ENCODE results near the gene TPP2. TPM values are rescaled to one million over a fixed set of nuclear protein-coding genes. Genes with fewer than 3 reads are reported as not detected.

TPP2 gene
- total and polyA plus RNA-seq, 9 of the 15 experiments (the other 6 are each of a cell fraction or from before 2014, with no cell fraction given), result 18.8 to 87.7 (median 55.9) TPM

GRCh38 chr13:102606537-102607309, 9.9 kb downstream of the TPP2 start:
- Histone ChIP-seq H3K27ac (ENCODE audit: extremely low read depth, low read depth, low read length) (peak overlapping the region; percentile 72; the same call in 2 of the 3 replicates), H3K79me2 (ENCODE audit: control insufficient read depth, insufficient read depth, low read length) (peaks cover 93% of the 10 kb centered on the region), H4K20me1 (replicated peaks; ENCODE audit: control insufficient read depth, insufficient read depth, low read length) (peaks cover 15% of the 10 kb centered on the region; the same call in 1 of the 2 replicates), H3K27me3 (ENCODE audit: control insufficient read depth in 2 of 2, insufficient read depth in 2 of 2, low read length in 2 of 2) (no peaks in the 10 kb centered on the region), H3K9me1 (ENCODE audit: control insufficient read depth, insufficient read depth, low read length) (peaks cover 3% of the 10 kb centered on the region), H3K9me3 (replicated peaks; ENCODE audit: control insufficient read depth, insufficient read depth, low read depth, low read length) (no peaks in the 10 kb centered on the region), H3K9ac (ENCODE audit: insufficient read depth in 1 of 2, low read depth in 2 of 2, low read length in 2 of 2) (peak overlapping the region in 1 of 2 experiments; percentile 30; a peak in 2 of 4 replicates), H2AFZ (ENCODE audit: low read depth, low read length) (no peak overlapping the region), H3K4me3 (no peak overlapping the region), H3K36me3 (ENCODE audit: control insufficient read depth, insufficient read depth, low read length) (peaks cover 93% of the 10 kb centered on the region), H3K4me2 (ENCODE audit: insufficient read depth, low read length) (peak overlapping the region; percentile 62), H3K4me1 (replicated peaks in 1 of 2; ENCODE audit: control insufficient read depth in 2 of 2, insufficient read depth in 2 of 2, low read length in 2 of 2) (peaks cover 4 to 41% of the 10 kb centered on the region in 2 experiments)
- FAIRE-seq (peak; percentile 70), ATAC-seq (peak; percentile 90), DNase-seq (ENCODE audit: extremely low read depth in 1 of 4, low spot score in 3 of 4) (peak; percentile 55 to 82 (median 66))
- in situ Hi-C loops (cut with MboI) (loop anchor here (25.0 kb wide), 1 partner anchor 1994 kb away; no protein-coding TSS in a partner anchor), intact Hi-C loops (cut with micrococcal nuclease) (no loop called here)
- WGBS (ENCODE audit: insufficient coverage, low coverage, missing lambda C conversion rate), result 7% methylated on average over 9 of the region's 9 CpGs
- ChIA-PET POLR2A (interaction anchor here (0.6 to 2.7 kb wide), 3 partner anchors 10 to 97 kb away, joined by 3 to 21 read pairs (median 3); partner anchors contain the start of gene TPP2), CTCF (ENCODE audit: low intra/inter-chr PET ratio) (no interaction called here)
- no TSS peak for BruUV-seq (replicated peaks)
- no peak for TF ChIP-seq NR3C1 (CRISPR knock-in tag; IDR thresholded peaks at IDR 0.05)
- no peak for TF ChIP-seq ZNF584 (CRISPR knock-in tag; IDR thresholded peaks at IDR 0.05; ENCODE audit: low read depth)
- TF ChIP-seq, protein P1, sequence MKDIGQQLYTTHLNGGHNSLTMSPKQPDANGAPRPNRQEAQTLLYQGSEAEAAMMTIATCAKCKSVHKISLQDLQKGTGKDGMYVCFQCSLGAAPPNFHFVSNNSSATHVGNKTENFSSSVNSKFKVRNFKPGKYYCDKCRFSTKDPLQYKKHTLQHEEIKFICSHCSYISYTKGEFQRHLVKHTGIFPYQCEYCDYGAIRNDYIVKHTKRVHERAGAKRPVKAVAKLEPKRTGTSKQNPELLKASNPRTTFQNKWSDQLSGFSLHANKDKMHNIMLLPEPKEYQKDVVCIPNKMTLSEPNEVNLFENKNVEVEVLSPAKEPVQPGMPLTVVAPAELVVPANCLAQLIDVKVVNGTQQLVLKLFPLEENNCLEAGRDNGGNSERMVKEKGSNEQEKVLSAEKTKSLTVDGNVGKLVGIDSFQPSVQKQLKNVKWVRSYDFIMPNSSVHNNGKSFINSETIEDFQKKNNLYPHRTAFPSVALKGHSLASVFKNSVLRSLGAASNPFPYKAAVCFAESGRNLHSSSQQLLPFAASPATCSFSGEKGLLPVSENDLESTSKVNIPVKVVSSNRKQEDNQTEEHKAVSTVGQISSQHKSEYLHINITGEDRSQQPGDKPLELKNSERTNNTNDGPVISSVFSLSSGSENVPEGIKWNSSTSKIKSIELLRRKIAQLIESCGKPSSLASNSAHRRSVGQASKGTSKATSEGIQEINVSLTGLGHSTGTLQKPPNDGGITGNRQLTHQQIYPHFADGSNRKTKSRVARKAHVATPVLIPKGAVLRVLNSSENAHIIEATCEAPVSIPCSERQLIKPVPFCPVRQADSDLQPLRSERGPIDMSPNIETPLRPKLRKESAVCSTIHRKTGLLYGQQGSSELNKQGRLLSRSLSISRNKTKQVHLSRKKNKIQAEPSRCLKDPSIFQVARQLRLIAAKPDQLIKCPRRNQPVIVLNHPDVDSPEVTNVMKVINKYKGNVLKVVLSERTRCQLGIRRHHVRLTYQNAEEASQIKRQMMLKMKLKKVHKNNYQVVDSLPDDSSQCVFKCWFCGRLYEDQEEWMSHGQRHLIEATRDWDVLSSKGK (CRISPR knock-in tag; IDR thresholded peaks at IDR 0.05), result no peak
- no peak for TF ChIP-seq ZNF232 (CRISPR knock-in tag; IDR thresholded peaks at IDR 0.05)
- TF ChIP-seq TARDBP (IDR thresholded peaks at IDR 0.05), result no peak; the same call in 1 of the 2 replicates
- peak in 1 of 2 experiments; percentile 64; a peak in 1 of 4 replicates for TF ChIP-seq ARNT (IDR thresholded peaks at IDR 0.05)
- TF ChIP-seq U2AF2 (optimal IDR thresholded peaks at IDR 0.05; ENCODE audit: low read depth, low read length), result no peak
- TF ChIP-seq SMC3 (conservative IDR thresholded peaks at IDR 0.05; ENCODE audit: insufficient read depth, low read depth, low read length), result no peak
- TF ChIP-seq POLR3A (IDR thresholded peaks at IDR 0.05; ENCODE audit: borderline replicate concordance, extremely low read depth, insufficient read depth, insufficient read length), result no peak
- peak; percentile 86 for TF ChIP-seq PML (IDR thresholded peaks at IDR 0.05; ENCODE audit: low read length)
- TF ChIP-seq RBM17 (IDR thresholded peaks at IDR 0.05; ENCODE audit: borderline replicate concordance, low read depth, low read length), result no peak
- no peak for TF ChIP-seq ATF1 (CRISPR knock-in tag; IDR thresholded peaks at IDR 0.05)
- TF ChIP-seq ATF1 (tag; IDR thresholded peaks at IDR 0.05), result peak; percentile 63
- TF ChIP-seq, protein P2, sequence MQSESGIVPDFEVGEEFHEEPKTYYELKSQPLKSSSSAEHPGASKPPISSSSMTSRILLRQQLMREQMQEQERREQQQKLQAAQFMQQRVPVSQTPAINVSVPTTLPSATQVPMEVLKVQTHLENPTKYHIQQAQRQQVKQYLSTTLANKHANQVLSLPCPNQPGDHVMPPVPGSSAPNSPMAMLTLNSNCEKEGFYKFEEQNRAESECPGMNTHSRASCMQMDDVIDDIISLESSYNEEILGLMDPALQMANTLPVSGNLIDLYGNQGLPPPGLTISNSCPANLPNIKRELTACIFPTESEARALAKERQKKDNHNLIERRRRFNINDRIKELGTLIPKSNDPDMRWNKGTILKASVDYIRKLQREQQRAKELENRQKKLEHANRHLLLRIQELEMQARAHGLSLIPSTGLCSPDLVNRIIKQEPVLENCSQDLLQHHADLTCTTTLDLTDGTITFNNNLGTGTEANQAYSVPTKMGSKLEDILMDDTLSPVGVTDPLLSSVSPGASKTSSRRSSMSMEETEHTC (IDR thresholded peaks at IDR 0.05), result 0 out of 2 replicates have a peak, but pooled peaks have one; percentile 45
- TF ChIP-seq HDAC1 (IDR thresholded peaks at IDR 0.05), result peak in 1 of 2 experiments; percentile 66; a peak in 2 of 4 replicates
- TF ChIP-seq ZFP30 (CRISPR knock-in tag; IDR thresholded peaks at IDR 0.05; ENCODE audit: borderline replicate concordance), result no peak
- peak; percentile 63; the same call in 1 of the 2 replicates for TF ChIP-seq POLR2AphosphoS5 (IDR thresholded peaks at IDR 0.05; ENCODE audit: control insufficient read depth, insufficient read depth, low read depth, low read length)
- no peak for TF ChIP-seq ZNF586 (CRISPR knock-in tag; conservative IDR thresholded peaks at IDR 0.05)

Measured in K562 (cell line).